Uterus (tissue), 4 donors: ENCODE measurements around the gene PNP. TPM values are rescaled to one million over a fixed set of nuclear protein-coding genes. Genes with fewer than 3 reads are reported as not detected.
A peak's percentile ranks its signal among the peaks of the same experiment; 100 is the strongest.

Source experiments
- DNase-seq, 2 donors: peaks; one replicate each; pipeline ENCODE4 v3.0.0-alpha.2; 2019 to 2020
- H3K27ac ChIP-seq, 2 donors: fragments of 200-600 bp; sonication (generic); 1 replicate in 1 of 2; 2 replicates in 1 of 2; pipeline ENCODE4 v1.5.1; 2016 to 2018
- H3K27me3 ChIP-seq, 2 donors: fragments of 200-600 bp; sonication (generic); one replicate each; pipeline ENCODE4 v1.5.1; 2018 to 2019; ENCODE audit warnings: control low read depth in 1 of 2
- H3K36me3 ChIP-seq, 2 donors: fragments of 200-600 bp; sonication (generic); one replicate each; pipeline ENCODE4 v1.5.1; 2019; ENCODE audit warnings: control low read depth in 1 of 2
- H3K4me1 ChIP-seq, 2 donors: fragments of 200-600 bp; sonication (generic); one replicate each; pipeline ENCODE4 v1.5.1; 2018 to 2019; ENCODE audit warnings: control low read depth in 1 of 2
- H3K4me3 ChIP-seq, 2 donors: fragments of 200-600 bp; sonication (generic); 1 replicate in 1 of 2; 2 replicates in 1 of 2; pipeline ENCODE4 v1.5.1; 2018 to 2019; ENCODE audit warnings: mild to moderate bottlenecking in 1 of 2
- H3K9me3 ChIP-seq, 2 donors: fragments of 200-600 bp; sonication (generic); one replicate each; pipeline ENCODE4 v1.5.1; 2019; ENCODE audit warnings: control low read depth in 1 of 2
- CTCF ChIP-seq, 4 experiments: fragments of 200-600 bp in 2 of 4; fragments of 450-650 bp in 2 of 4; sonication (generic) in 2 of 4; IDR thresholded peaks; one replicate each; pipeline ENCODE4 v1.5.1; 2016 to 2019; ENCODE audit warnings: antibody characterized with exemption in 4 of 4, mild to moderate bottlenecking in 2 of 4, moderate library complexity in 1 of 4
- POLR2A ChIP-seq, 2 donors: fragments of 450-650 bp; IDR thresholded peaks; one replicate each; pipeline ENCODE4 v1.6.1; 2016; ENCODE audit warnings: antibody characterized with exemption in 2 of 2, mild to moderate bottlenecking in 1 of 2, moderate library complexity in 1 of 2
- intact Hi-C: fragments of 100-400 bp; cut with DNase I; formaldehyde crosslinking; loops from one replicate; pipeline ENCODE4 v1.15.1; 2023; ENCODE audit warnings: low total_unique reads
- total RNA-seq, 4 donors: library from RNA; depleted of rRNA in 3 of 4; stranded (reverse); fragments of >200 nt in 3 of 4; gene quantifications; one replicate each; pipeline versions ENCODE4 v1.1.0 to v1.2.4, GENCODE V29; 2014 to 2023
- donor health status: DM: yes; HTN: yes; CAD: no.

The PNP gene
- 10 to 100 TPM; 12.7 to 46.9 (median 14.3) TPM for total RNA-seq

DNA sequence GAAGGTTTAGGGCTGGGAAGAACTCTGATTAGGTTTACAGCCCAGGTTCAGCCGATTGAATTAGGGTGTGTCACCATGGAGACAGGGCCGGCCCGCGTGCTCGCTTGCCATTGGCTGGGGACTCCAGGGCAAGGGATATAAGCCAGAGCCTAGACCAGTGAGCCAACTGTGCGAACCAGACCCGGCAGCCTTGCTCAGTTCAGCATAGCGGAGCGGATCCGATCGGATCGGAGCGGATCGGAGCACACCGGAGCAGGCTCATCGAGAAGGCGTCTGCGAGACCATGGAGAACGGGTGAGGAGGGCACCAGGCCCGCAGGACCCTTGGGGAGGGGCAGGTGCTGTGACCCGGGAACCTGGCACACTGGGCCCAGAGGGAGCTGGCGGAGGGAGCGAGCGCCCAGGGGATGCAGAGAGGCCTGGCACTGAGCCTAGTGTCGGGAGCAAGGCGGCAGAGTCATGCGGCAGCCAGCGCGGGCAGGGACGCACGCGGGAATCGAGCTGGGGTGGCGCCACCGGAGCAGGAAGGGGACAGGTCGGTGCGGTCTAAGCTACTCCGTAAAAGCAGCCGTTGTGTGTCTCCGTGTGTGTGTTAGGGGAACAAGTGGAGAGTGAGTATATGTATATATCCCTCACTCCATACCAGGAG is at the start of gene PNP:
TSS of gene PNP (plus strand) at position 165 of the 648 bp plus-strand sequence. CDS start at position 284, 119 bp downstream.
- H3K4me1 ChIP-seq, result peaks cover 0 to 4% of the 10 kb centered on the region in 2 donors
- TF ChIP-seq CTCF (IDR thresholded peaks at IDR 0.05) (no peak), POLR2A (IDR thresholded peaks at IDR 0.05) (peak; percentile 91 to 92)

DNA sequence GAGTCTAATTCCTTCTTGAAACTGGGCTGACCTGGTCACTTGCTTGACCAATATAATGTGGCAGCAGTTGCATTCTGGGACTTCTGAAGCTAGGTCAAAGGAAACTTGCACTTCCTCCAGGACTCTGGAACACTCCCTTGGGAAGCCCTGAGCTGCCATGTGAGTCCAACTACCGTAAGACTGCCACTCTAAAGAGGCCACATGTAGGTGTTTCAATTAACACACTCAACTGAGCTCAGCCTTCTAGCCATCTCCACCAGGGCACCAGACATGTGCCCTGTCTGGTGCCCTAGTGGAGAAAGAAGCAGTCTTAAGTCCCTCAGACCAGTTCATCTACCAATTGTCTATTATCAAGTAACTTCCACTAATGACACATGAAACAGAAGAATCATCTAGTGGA is 49.8 kb upstream of the PNP start:
- Histone ChIP-seq H3K36me3 (no peaks in the 10 kb centered on the region), H3K27me3 (no peaks in the 10 kb centered on the region), H3K27ac (no peak overlapping the region), H3K9me3 (no peaks in the 10 kb centered on the region), H3K4me1 (no peaks in the 10 kb centered on the region), H3K4me3 (no peak overlapping the region)
- no peak for DNase-seq
- TF ChIP-seq CTCF (IDR thresholded peaks at IDR 0.05) (no peak), POLR2A (IDR thresholded peaks at IDR 0.05) (no peak)
- intact Hi-C loops, result no loop called here

More for the DNA sequence above, at the start of gene PNP:
- H3K36me3 ChIP-seq, result no peaks in the 10 kb centered on the region
- peak within 1 kb of the TSS; percentile 65 to 71 for H3K4me3 ChIP-seq
- peak; percentile 78 to 88 for DNase-seq
- intact Hi-C loops, result no loop called here
- peak within 1 kb of the TSS; percentile 79 to 85 for H3K27ac ChIP-seq
- no peaks in the 10 kb centered on the region for H3K27me3 ChIP-seq
- no peaks in the 10 kb centered on the region for H3K9me3 ChIP-seq

DNA sequence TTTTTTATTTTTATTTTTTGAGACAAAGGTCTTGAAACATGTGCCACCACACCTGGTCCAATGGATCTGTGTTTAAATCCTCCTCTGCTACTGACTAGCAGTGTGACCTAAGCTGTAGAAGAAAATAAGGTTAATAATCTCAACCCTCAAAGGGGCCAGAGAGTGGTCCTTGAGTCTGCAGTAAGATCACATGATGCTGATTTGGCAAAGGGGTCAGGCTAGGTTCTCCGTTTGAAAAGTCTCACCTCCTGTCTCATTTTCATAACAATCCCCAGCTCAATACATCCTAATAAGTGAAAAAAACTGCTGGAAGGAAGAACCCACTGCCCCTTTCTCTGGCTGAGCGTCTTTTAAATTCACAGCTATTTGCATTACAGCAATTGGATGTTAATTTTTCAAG is 47.9 kb upstream of the PNP start:
- intact Hi-C loops, result no loop called here
- Histone ChIP-seq H3K4me3 (no peak overlapping the region), H3K27me3 (no peaks in the 10 kb centered on the region), H3K36me3 (no peaks in the 10 kb centered on the region), H3K9me3 (no peaks in the 10 kb centered on the region), H3K27ac (no peak overlapping the region), H3K4me1 (no peaks in the 10 kb centered on the region)
- TF ChIP-seq POLR2A (IDR thresholded peaks at IDR 0.05) (no peak), CTCF (IDR thresholded peaks at IDR 0.05) (no peak)
- no peak for DNase-seq

GRCh38 chr14:20422886-20423285 is 46.3 kb upstream of the PNP start:
- no peaks in the 10 kb centered on the region for H3K4me1 ChIP-seq
- no peaks in the 10 kb centered on the region for H3K36me3 ChIP-seq
- no peak overlapping the region for H3K27ac ChIP-seq
- H3K4me3 ChIP-seq, result no peak overlapping the region
- no peaks in the 10 kb centered on the region for H3K27me3 ChIP-seq
- H3K9me3 ChIP-seq, result no peaks in the 10 kb centered on the region
- no peak for TF ChIP-seq CTCF (IDR thresholded peaks at IDR 0.05)
- intact Hi-C loops, result no loop called here
- DNase-seq, result no peak

DNA sequence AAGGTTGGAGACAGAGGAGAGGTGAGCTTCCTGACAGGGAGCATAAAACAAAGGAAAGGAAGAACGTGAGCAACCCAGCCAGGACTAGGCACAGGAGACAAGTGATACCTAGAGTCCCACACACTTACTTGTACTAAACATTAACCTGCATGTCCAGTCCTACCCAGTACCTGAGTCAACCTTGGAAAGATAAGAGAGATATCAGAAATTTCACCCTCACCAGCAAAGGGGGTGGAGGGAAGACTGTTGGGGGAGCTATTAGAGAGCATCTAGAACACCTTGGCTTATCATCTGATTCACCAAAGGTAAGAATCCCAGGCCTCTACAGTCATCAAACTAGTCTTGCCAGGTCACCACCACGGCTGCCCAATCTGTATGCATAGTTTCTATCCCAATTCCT is 44.4 kb upstream of the PNP start:
- Histone ChIP-seq H3K9me3 (no peaks in the 10 kb centered on the region), H3K36me3 (no peaks in the 10 kb centered on the region), H3K4me3 (no peak overlapping the region), H3K27ac (no peak overlapping the region), H3K4me1 (no peaks in the 10 kb centered on the region), H3K27me3 (no peaks in the 10 kb centered on the region)
- TF ChIP-seq CTCF (IDR thresholded peaks at IDR 0.05) (no peak), POLR2A (IDR thresholded peaks at IDR 0.05) (no peak)
- intact Hi-C loops, result no loop called here
- DNase-seq, result no peak
